Subcutaneous adipose tissue (tissue), 4 donors: Measurements from ENCODE around the gene TXLNA. TPM values are rescaled to one million over a fixed set of nuclear protein-coding genes. Genes with fewer than 3 reads are reported as not detected.

Experiments used
- CTCF ChIP-seq: fragments of 450-650 bp; IDR thresholded peaks from one replicate; pipeline ENCODE4 v1.5.1; 2016; ENCODE audit warnings: low read depth, mild to moderate bottlenecking, control low read depth, antibody characterized with exemption, moderate library complexity
- total RNA-seq, 4 donors: library from RNA; depleted of rRNA; stranded (reverse); fragments of >200 nt; gene quantifications; one replicate each; pipeline ENCODE4 v1.1.0, GENCODE V29; 2016

Gene TXLNA
- total RNA-seq, 4 donors from 2014 or later: 28.4 to 40.5 (median 36.9) TPM

GRCh38 chr1:32205401-32206370 is 26.2 kb downstream of the TXLNA start, which contains the start of gene IQCC:
IQCC (plus strand) TSS chr1:32205671; CDS start chr1:32205682, 11 bp downstream.
- TF ChIP-seq CTCF: no peak

GRCh38 chr1:32208469-32208868 is 29.0 kb downstream of the TXLNA start:
- no peak for TF ChIP-seq CTCF

GRCh38 chr1:32208891-32209328 is 29.4 kb downstream of the TXLNA start, which contains the start of gene DCDC2B:
DCDC2B (plus strand) TSS chr1:32209089; CDS start chr1:32209094, 5 bp downstream.
- TF ChIP-seq CTCF: no peak

- TF ChIP-seq CTCF: no peak
Observed at GRCh38 chr1:32215629-32216480, 36.4 kb downstream of the TXLNA start.

- TF ChIP-seq CTCF: no peak
Observed at GRCh38 chr1:32216566-32216965, 37.1 kb downstream of the TXLNA start.

- no peak for TF ChIP-seq CTCF
Observed at GRCh38 chr1:32219022-32219421, 39.5 kb downstream of the TXLNA start.
